Hematopoietic multipotent progenitor cell treated with erythropoietin and hydrocortisone succinate and interleukin-3 and kit ligand, for 4 days (in vitro differentiated cells): ENCODE data around the gene TGFA.

Experiments used
- DNase-seq: peaks from one replicate; pipeline ENCODE4 v3.0.0-alpha.2; 2015

Gene TGFA

DNA sequence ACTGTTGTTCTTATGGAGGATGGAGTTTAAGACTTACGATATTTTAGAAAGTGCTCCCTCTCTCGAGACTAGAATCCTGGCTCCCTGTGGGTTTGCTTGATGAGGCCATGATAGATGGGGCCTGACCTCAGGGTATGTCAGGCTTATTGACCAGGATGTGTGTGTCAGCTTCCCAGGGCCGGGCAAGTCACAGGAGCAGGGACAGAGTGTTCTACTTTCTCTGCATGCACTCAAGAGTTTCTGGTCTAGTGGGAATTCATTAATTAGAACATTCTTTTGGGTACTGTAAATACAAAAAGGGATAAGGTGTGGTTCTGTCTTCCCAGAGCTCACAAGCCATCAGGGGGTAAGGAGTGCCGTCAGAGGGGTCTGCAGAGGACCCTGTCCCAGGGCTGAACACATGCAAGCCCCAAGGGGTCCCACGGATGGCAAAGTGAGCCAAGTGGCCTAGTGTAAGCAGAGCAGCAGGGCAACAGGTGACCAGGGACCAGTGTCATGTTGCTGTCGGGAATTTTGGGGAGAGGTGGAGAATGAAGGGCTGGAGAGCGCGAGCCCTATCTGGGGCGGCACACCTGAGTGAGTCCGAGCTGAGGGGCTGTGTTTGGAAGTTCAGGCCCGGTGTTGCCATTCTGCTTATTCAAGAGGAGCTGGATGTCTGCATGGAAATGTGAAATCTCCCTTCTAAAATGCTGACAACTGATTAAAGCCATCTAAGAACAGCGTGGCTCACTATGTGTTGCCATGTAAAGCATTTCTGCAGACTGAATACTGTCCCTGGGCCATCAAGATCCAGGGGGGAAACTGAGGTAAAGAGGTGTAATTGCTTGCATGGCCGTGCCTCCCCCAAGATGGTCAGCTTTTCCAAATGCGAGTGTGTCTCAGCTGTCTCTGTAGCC, 91.4 kb downstream of the TGFA start:
- DNase-seq = no peak

DNA sequence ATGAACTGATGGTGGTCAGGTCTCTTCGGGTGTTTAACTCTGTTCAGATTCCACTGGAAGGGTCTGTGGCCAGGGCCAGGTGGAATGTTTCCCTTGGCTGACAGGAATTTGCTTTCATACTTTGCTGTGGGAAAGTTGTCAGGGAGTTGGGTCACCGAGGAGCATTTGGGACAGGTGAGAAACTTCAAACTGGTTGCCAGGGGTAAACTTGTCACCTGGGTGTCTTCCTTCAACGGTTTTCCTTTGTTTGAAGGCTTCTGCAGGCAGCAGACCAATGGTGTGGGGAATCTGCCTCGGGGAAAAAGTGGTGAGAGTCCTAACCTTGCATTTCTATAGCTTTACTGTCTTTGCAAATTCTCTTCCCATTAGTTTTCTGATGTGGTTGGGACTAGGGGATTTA, 92.2 kb downstream of the TGFA start:
- no peak for DNase-seq

DNA sequence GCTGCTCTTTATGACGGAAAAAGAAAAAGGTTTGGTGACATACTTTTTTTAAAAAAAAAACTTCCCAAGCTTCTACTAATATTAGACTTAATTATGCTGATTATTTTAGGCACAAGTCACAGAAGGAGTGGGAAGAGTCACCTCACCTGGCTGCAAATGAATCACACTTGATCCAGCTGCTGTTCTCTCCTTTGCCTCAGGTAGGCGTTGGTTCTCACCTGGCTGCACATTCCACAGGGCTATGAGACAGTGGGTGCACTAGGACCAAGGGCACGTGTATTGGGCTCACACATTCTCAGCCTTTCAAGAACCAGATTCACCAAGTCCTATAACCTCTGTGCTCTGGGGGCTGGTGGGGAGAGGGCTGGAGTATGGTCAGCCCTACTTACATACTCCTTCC, 93.3 kb downstream of the TGFA start:
- DNase-seq = no peak

DNA sequence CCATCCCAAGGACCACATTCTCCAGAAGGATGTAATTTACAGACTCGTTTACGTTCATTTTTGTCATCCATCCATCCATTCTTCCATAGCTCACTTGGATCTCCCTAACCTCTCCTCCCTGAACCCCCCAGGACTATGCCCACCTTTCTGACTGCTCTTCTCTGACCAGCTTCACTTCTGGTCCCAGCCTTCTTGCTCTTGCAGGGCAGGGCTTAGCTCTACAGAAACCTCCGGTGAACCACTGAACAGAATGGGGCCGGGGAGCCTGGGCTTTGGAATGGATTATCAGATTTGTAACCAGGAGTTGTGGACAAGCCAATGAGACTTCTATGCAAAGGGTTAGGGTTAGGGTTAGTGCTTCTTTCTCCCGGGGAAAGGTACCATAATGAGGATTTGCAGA, 95.0 kb downstream of the TGFA start:
- DNase-seq = no peak

DNA sequence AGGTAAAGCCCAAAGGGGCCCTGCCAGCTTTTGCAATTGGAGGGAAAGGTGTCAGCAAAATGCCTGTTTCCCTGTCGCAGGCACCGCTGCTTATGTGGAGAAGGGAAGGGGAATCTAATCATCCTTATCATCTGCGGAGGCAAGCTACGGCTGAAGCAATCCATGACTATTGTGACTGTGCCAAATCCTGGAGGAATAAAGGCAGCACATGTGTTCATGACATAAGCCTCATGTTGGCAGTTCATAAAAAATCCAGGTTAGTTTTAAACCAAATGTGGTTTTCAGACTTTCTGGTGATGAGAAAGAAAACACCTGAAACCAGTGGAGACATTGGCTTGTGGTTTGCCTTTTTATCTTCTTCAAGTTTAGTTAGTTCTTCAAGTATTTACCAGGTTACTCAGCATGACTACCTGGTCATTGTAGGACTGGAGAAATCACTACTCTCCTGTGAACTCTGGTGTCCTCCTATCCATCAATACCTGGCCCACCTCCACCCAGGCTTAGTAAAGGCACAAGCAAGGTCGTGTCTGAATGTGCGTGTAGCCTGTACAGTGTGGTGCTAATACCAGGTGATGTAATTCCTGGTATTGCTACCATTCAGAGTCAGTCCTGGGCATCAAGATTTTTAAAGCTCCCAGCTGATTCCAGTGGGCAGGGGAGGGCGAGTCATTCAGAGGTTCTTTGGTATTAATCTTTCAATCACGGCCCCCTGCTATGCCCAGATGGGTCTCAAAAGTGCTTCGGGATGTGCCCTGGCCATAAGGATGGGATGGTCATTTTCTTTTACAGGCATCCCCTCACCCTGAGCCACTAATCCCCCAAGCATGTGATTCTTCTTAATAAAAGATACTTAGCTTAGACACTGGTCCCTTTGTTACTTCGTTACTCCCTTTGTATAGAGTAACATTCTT, 96.8 kb downstream of the TGFA start:
- DNase-seq = no peak

DNA sequence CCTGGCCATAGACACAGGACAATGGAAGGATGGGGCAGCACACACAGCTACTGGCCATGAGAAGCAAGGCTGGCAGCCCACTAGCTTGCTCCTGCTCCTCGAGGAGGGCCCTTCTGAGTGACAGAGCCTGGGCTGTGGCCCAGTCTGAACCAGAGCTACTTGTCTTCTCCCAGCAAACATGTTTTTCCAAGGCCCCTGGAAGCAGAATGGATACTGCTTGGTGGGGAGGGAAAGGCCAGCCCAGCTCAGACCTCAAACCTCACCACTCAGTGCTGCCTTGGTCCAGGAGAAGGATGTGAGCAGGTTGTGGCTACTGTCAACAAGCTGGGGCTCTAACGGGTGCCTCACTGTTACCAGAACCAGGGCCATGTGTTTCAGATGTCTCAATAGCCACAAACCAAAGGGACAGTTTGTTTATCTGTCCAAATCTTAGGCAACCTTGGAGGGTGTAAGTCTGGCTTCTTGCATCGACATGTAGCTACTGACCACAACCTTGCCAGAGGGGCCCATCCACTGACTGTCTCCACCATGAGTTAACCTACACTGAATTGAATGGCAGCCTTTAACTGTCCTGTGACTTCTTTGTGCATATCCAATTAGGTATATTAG, 98.6 kb downstream of the TGFA start:
- peak; percentile 84 for DNase-seq

DNA sequence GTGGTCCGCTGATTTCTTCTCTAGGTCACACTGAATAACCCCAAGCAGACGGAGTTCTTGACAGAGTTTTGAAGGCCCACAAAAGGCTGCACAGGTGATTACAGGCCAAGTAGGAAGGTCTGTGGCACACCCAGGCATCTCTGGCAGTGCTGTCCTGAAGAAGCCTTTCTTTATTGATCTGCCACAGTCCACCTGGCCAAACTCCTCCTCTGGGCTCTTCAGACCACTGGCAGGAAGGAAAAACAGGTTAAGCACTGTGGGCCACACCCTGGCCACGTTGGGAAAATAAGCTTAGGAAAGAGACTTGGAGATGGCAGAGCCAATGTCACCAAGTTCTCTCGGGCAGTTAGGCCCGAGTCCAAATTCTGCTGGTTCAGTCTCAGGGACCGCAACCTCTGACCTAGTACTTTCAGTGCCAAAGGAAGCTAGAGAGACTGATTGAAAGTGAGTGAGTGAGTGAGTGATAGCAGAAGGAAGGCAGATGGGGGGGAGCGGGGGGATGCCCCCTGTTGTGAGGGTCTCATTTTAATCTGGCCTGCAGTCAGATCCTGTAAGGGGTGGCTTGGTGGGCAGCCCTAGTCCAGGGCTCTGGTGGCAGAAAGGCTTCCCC, 102.9 kb downstream of the TGFA start:
- no peak for DNase-seq

DNA sequence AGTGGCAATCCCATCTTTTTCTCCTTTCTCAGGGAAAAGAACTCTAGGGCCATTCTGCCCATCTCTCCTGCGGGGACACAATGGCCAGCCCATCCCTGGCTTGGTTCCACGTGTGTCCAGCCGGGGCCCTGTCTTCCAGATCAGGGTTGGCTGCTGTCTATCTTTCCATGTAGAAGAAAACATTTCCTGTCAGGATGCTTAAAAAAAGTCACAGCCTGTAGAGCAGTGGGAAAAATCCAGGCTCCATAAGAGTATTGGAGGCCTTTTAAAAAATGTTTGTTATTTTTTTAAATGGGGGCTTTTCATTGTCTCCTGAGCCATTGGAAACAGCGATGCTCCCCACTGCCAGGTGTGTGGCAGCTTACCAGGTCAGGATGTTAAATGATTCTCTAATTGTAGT, 105.6 kb downstream of the TGFA start:
- DNase-seq = no peak

DNA sequence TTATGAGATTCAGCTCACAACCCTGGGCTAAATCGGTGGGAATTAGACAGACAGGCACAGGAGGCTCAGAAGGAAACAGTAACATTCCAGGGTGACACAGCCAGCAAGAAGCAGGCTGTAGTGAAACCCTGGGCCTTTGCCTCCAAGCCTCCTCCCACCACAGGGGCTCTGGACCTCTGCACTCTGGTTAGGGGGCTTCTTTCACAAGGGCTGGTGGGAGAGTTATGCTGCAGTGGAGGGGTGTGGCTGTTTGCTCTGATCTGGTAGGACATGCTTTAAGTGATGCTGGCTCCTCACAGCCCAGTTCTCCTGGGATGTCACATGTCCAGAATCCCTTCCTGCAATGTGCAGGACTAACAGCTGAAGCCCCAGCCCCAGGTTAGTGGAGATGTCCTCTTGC, 109.9 kb downstream of the TGFA start:
- no peak for DNase-seq

DNA sequence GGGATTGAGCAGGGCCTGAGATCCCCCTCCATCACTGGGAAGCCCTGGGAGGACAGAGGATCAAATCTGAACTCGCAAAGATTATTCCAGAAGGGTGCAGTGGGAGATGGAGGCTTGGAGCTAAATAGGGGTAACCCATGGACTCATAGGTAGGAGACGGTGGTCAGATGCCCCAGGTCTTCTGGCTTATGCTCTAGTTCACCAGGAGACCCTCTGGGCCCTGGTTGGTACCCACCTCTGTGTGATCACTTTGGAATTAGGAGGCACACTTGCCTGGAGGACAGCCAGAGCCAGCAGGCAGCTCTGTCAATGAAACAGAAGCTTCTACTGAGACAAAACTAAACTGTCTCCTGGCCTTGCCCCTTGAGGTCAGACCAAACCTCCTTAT, 110.6 kb downstream of the TGFA start:
- no peak for DNase-seq

DNA sequence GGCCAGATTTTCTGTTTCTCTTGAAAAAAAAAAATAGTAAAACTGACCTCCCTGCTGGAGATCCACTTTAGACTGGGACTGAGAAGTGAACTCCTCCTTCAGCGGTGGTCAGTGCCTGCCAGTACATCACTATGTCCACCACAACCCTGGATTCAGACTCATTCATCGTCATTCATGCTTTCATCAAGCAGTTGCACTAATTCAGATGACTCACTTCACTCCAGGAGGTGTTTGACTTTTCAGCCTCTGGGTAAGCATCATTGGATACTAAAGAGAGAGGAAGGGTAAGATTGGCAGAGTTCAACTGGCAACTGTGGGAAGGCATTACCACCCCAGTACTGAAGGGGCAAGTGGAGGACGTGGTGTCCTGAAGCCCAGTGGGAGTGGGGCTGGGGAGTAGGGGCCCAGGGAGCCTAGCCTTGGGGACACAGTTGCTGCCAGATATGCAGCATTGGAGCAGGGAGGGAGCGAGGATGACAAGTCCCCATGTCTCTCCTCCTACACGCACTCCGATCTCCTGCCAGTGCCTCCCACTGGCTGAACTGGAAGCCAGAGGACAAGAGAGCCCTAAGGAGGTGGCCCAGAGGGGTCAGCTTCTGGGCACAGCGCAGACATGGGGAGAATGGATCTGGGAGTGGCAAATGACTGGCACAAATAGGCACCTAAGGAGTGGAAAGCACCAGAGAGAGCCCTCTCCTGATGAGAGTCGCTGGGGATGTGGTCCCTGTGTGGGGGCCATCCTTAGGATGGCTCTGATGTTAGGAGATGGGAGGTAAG, 111.1 kb downstream of the TGFA start:
- no peak for DNase-seq

DNA sequence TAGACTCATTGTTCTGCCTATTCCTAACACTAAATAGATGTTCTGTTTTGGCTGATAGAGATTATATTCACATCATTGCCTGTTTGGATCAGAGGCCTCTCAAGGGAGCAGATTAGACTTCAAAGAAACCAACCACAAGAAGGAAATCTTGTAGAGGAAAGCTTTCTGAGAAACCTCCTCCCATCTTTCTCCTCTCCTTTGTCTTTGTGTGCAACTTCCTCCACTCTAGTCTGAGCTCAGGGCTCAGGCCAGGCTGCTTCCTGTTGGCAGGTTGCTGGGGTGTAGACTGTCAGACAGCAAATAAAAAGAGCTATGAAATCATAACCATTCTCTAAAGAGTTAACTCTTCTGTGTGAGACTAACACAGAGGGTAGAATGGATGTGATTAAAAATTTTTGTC, 113.0 kb downstream of the TGFA start:
- DNase-seq = peak; percentile 65

DNA sequence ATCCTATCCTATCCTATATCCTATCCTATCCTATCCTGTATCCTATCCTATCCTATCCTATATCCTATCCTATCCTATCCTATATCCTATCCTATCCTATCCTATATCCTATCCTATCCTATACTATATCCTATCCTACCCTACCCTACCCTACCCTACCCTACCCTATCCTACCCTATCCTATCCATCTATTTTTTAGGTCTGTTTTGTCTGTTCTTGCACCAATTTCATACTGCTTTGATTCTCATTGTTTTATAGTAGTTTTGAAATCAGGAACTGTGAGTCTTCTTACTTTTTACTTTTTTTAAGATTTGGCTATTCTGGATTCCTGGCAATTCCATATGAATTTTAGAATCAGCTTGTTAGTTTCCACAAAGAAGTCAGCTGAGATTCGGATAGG, 118.5 kb downstream of the TGFA start:
- no peak for DNase-seq

DNA sequence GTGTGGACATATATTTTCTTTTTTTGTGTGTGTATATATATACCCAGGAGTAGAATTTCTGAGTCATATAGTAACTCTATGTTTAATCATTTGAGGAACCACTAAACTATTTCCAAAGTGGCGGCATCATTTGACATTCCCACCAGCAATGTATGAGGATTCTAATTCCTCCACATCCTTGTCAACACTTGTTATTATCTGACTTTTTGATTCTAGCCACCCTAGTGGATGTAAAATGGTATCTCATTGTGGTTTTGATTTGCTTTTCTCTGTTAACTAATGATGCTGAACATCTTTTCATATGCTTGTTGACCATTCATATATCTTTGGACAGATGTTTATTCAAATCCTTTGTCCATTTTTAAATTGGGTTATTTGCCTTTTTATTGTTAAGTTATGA, 120.3 kb downstream of the TGFA start:
- no peak for DNase-seq

DNA sequence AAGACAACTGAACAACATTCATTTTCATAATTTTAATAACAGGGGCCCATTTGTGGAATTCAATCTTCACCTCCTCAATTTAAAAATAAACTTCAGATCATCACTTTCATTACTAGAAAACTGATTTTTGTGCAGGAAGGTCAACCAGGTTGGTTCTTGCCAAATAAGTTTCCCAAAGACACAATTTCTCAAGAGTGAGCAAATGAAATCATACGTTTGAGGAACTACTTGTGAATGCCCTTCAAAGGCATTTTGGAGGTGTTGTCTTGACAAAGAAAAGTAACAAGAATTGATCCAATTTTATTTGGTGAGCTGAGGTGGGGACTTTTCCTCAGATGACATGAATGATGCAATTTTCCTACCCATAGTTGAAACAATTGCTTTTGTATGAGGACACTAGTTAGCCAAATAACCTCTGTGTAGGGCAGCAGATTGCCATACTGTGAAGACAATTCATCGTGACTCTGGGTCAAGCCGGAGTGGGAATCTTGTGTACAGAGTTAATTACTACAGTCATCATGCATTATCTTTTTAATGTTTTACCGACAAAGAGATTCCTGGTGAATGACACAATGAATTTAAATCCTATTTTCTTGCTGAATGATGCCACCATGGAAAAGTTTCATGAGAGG, 121.8 kb downstream of the TGFA start:
- DNase-seq = peak; percentile 21

DNA sequence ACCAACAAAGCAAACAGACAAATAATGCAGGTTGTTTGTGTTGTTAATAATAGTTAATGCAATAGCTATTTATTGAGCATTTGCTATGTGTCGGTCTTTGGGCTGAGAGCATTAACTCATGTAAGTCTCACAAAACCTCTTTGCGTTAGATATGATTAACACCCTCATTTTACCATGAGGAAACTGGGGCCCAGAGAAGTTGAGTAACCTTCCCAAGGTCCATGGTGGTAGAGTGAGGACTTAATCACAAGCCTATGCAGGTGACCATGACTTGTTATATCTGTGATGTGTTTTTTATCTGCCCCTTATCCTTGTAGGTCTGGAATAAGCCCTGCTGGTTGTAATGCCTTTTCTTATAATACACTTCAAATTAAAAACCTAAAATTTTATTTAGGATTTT, 127.3 kb downstream of the TGFA start:
- no peak for DNase-seq

DNA sequence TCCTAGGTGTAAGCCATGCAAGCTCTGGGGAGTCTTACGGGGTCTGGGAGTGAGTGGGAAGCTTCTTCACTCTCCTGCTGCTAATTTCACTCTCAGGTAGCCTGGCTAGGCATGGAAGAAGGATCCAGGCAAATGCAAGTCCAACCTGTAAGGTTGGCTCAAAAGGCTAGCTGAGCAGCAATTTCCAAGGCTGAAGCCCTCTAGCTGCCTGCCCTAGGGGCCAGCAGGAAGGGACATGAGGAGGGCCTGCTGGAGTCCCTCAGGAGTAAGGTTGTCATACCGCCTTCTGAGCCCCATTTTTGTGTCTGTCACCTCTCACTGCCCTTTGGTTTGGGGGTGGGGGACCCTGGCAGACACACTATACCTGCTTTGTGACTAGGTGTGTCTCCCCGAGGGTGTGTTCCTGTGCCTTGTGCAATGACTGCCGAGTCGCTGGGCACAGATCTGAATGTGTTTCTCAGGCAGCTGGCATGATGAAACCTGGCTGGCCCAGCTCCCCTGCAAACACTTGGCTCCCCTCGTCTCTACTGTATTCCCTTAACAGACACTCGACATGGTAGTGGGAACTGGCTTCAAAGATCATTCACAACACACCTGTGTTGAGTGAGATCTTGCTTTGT, 127.8 kb downstream of the TGFA start:
- no peak for DNase-seq

DNA sequence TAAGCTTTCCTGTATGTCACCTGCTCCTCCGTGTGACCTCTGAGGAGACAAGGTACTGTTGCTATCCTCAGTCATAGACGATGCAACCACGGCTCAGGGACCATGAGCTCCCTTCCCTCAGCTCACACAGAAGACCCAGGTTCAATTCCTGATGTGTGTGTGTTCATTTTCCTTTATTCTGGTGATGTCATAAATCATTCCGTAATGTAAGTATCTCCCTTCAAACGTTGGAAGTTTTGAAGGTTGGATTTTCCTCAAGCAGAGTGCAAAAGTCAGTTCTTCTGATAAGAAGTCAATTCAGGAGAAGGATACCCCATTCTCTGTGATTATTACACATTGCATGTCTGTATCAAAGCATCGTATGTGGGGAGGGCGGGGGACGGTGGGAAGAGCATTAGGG, 132.9 kb downstream of the TGFA start:
- no peak for DNase-seq

DNA sequence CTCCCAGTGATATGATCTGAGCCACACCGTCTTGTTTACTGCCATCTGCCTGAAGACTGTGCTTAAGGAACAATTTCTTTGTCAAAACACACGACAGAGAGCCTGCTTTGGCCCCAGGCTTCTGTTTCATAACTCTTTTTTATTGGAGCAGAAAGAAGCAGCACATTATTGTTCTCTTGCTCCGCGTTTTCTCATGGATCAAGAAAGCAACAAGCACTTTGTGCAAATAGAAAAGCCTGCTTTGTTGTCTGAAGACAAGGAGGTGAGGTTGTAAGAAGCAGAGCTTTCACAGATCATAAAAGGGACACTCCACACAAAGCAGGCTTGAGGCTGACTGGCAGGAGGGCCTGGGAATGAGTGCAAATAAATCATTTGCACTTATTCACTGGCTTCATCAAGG, 133.5 kb downstream of the TGFA start:
- no peak for DNase-seq

DNA sequence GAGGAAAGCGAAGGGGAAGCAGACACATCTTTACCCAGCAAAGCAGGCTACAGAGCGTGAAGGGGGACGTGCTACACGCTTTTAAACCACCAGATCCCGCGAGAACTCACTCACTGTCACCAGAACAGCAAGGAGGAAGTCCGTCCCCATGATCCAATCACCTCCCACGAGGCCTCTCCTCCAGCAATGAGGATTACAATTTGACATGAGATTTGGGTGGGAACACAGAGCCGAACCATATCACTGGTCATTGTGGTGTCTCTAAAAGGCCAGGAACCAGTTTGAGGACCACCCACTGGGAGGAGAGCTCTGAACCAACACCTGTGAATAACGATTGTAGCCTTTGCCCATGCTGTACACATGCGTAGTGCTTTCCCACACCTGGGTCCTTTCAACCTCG, 135.1 kb downstream of the TGFA start:
- no peak for DNase-seq

DNA sequence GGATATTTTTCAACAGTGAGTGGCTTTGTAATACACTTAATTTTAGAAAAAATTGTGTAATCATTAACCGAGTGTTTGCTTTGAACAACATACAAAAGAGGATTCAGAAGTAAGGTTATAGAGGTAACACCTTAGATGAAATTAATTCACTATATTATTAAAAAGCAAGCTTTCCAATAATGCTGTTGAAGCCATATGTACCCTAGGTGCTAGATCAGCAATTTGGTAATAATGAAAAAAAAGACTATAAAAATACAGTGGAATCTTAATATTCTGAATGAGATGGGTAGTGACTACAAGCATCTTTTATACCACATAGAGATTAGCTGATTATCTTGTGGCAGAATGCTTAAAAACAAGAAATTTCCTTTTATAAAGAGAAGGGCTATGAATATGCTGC, 136.6 kb downstream of the TGFA start:
- no peak for DNase-seq
